COLO668 (cell line): Measurements from ENCODE around the gene METTL2B.
A peak's percentile ranks its signal among the peaks of the same experiment; 100 is the strongest.
"Not testable (repeated sequence)": the region's sequence is repeated elsewhere in the genome, so short reads cannot be mapped to it uniquely, and the experiment has no call there.

Experiments used
- DNase-seq: peaks from one replicate; lab custom pipeline; 2025; ENCODE audit not compliant: unreplicated experiment; lab: John Stamatoyannopoulos, UW

METTL2B gene

GRCh38 chr7:128523932-128524524, 47.5 kb downstream of the METTL2B start:
- DNase-seq: not testable (repeated sequence)

DNA sequence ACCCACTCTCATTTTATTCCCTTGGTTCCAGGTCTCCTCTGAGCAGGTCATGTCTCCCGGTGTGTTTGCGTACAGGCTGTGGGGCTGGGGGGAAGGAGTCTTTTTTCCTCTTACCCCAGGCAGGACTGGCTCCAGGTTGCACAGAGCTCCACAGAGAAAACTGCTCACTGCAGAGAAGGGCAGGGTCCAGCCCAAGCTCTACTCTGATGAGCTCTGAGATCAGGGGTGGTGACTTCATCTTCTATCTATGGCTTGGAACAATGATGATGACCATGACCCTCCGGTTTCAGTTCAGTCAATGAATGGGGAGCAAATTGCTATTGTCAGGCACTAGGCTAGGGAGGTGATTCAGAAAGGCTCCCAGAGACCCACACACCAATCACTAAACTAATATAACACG, 49.0 kb downstream of the METTL2B start:
- peak; percentile 28 for DNase-seq

DNA sequence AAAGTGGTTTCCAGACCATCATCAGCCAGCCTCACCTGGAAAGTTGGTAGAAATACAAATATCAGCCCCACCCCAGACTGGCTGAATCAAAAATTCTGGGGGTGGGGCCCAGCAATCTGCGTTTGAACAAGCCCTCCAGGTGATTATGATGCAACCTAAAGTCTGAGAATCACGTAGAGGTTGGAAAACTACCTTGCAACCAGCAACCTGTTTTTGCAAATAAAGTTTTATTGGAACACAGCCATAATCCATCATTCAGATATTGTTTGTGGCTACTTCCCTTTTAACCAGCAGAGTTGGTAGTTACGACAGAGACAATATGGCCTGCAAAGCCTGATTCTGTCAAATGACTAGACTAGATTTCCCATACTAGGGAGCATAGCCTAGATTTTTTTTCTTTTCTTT, 49.5 kb downstream of the METTL2B start:
- DNase-seq: not testable (repeated sequence)

GRCh38 chr7:128529191-128529590, 52.6 kb downstream of the METTL2B start:
- DNase-seq: not testable (repeated sequence)

GRCh38 chr7:128530121-128530854, 53.7 kb downstream of the METTL2B start:
- peak; percentile 48 for DNase-seq

DNA sequence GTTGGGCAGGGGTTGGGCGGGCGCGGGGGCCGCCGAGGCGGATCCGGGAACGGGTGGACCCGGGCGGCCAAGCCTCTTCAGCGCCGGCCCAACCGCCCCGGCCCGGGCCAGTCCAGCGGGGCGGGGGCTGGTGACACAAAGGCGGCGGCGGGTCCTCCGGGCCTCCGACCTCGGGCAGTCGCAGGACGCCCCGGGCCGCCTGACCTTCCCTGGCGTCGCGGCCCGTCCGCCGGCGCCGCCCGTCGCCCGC, 54.2 kb downstream of the METTL2B start:
- DNase-seq: no peak

- DNase-seq: peak; percentile 90
Measured at GRCh38 chr7:128531105-128531954, 54.8 kb downstream of the METTL2B start.

DNA sequence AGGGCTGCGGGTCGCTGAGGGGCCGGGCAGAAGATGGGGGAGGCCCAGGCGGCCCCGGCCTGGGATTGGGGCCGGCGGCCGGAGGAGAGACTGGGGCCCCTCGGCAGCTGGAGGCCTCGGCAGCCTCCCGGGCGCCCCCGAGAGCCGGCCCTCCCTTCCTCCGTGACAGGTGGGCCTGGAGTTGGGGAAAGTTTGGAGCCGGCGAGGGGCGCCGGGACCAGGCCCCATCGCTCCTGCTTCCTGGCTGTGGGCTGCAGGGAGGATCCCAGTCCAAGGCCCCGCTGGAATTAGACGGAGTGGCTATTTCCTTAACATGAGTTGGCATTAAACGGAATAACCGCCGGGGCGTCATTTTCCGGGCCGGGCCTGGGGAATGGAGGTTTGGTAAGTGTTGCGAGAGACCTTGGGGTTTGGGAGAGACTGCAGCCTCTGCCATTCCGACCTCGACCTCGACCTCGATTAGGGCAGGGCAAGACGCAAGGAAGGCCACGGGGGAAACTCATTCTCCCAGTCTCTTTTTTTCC, 55.5 kb downstream of the METTL2B start:
- DNase-seq: peak; percentile 18

DNA sequence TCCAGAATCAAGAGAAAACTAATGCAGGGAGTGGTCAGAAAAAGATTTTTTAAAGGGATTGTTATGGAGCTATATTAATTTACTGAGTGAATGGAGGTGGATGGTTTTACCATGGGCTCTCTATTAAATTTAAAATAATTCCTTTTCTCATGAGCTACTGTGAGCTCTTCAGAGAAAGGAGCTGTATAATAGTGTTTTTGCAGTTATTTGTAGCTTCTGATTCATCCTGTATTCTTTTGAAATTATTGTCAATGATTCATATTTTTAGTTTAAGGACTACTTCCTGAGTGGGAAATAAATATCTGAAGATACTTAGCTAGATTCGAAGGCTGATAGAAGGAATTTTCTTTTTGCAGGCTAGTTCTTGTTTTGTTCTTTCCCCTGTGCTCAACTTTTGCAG, 56.4 kb downstream of the METTL2B start:
- DNase-seq: not testable (repeated sequence)

DNA sequence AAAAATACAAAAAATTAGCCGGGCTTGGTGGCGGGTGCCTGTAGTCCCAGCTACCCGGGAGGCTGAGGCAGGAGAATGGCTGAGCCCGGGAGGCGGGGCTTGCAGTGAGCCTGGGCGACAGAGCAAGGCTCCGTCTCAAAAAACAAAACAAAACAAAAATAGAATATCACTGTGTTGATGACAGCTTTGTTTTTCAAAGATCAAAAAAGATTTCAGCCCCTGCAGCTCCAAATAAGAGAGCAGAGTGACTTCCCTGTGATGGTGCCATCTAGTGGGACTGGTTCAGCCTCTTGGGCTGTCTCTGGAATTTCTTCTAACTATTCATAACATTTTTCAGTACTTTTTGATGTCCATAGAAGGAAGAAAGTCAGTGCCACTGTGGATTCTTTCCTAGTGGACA, 60.9 kb downstream of the METTL2B start:
- not testable (repeated sequence) for DNase-seq

DNA sequence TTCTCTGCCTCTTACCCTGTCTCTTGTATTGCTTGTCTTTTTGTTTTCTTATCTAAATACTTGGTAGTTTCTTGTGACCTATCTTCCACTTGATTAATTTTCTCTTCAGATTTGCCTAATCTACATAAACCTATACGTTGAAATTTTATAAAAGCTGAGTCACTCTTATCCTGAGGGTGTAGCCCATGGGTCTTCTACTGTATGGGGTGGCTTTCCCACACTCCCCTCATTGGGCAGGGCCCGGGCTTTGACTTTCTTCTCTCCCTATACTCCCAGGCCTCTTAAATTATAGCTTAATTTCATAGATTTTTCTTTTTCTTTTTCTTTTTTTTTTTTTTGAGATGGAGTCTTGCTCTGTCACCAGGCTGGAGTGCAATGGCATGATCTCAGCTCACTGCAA, 66.0 kb downstream of the METTL2B start:
- not testable (repeated sequence) for DNase-seq

GRCh38 chr7:128543300-128543699, 66.8 kb downstream of the METTL2B start:
- DNase-seq: not testable (repeated sequence)

- not testable (repeated sequence) for DNase-seq
Measured at GRCh38 chr7:128546319-128546851, 69.8 kb downstream of the METTL2B start.

GRCh38 chr7:128550920-128551319, 74.4 kb downstream of the METTL2B start:
- DNase-seq: no peak

DNA sequence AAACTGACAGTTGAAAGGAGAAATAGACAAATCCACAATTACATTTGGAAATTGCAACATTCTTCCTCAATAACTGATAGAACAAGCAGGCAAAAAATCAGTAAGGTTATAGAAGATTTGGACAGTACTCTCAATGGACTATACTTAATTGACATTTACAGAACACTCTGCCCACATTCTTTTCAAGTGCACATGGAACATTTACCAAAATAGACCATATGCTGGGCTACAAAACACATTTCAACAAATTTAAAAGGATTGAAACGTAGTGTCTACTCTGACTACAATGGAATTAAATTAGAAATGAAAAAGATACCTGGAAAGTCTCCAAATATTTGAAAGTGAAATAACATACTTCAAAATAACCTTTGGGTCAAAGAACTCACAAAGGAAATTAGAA, 77.8 kb downstream of the METTL2B start:
- not testable (repeated sequence) for DNase-seq
